ENCODE results near the gene SPTAN1.

- TF ChIP-seq, protein P1, sequence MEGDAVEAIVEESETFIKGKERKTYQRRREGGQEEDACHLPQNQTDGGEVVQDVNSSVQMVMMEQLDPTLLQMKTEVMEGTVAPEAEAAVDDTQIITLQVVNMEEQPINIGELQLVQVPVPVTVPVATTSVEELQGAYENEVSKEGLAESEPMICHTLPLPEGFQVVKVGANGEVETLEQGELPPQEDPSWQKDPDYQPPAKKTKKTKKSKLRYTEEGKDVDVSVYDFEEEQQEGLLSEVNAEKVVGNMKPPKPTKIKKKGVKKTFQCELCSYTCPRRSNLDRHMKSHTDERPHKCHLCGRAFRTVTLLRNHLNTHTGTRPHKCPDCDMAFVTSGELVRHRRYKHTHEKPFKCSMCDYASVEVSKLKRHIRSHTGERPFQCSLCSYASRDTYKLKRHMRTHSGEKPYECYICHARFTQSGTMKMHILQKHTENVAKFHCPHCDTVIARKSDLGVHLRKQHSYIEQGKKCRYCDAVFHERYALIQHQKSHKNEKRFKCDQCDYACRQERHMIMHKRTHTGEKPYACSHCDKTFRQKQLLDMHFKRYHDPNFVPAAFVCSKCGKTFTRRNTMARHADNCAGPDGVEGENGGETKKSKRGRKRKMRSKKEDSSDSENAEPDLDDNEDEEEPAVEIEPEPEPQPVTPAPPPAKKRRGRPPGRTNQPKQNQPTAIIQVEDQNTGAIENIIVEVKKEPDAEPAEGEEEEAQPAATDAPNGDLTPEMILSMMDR (IDR thresholded peaks at IDR 0.05) = no peak
- TF ChIP-seq POLR2A (IDR thresholded peaks at IDR 0.05) = no peak
These were observed 69.5 kb downstream of the SPTAN1 start for GRCh38 chr9:128621730-128622455.
